ENCODE measurements around the gene TOLLIP. TPM values are rescaled to one million over a fixed set of nuclear protein-coding genes. Genes with fewer than 3 reads are reported as not detected.

TOLLIP gene
- total and polyA plus RNA-seq, 2 of the 8 experiments (the other 6 are each of a cell fraction or from before 2014, with no cell fraction given) = 23.7 to 34.7 TPM

DNA sequence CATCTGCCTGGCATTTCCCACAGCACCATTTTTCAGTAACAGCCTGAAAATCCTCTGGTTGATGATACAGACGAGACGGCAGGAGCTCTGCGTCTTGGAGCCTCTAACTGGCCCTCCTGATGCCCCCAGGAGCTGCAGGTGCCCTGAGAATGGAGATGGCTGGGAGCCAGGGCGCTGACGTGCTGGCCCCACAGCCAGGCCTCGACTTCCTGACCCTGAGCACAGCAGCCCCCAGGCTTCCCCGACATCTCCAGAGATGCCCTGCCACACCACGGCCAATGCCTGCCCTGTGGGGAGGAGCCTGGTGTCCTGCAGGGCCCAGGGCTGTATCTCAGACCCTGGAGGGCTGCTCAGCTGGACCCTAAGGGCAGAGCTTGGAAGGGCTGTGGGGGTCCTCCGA, 21.5 kb downstream of the TOLLIP start (continued):
- TF ChIP-seq CHD7 (IDR thresholded peaks at IDR 0.05; ENCODE audit: insufficient replicate concordance, low read length) = no peak
- no peak for TF ChIP-seq EGR1 (IDR thresholded peaks at IDR 0.05; ENCODE audit: borderline replicate concordance, low read depth, low read length)
- TF ChIP-seq NANOG (IDR thresholded peaks at IDR 0.05; ENCODE audit: insufficient read depth, low read depth, low read length, poor library complexity, severe bottlenecking) = no peak
- no peak for TF ChIP-seq GABPA (IDR thresholded peaks at IDR 0.05; ENCODE audit: borderline replicate concordance, insufficient read depth, low read length)
- TF ChIP-seq CBX5 (IDR thresholded peaks at IDR 0.05; ENCODE audit: low read depth, low read length) = no peak
- no peak for TF ChIP-seq BCL11A (IDR thresholded peaks at IDR 0.05; ENCODE audit: low read depth in 2 of 2, low read length in 2 of 2)
- TF ChIP-seq RNF2 (IDR thresholded peaks at IDR 0.05; ENCODE audit: borderline replicate concordance, low read depth, low read length, missing control alignments, poor library complexity, severe bottlenecking) = no peak
- no peak for TF ChIP-seq CHD2 (IDR thresholded peaks at IDR 0.05; ENCODE audit: low read length)
- no peak for TF ChIP-seq SIRT6 (IDR thresholded peaks at IDR 0.05; ENCODE audit: low read length)
- TF ChIP-seq SIN3A (conservative IDR thresholded peaks at IDR 0.05 in 1 of 2, IDR thresholded peaks at IDR 0.05 in 1 of 2; ENCODE audit: low read depth in 1 of 2, low read length in 2 of 2) = no peak
- no peak for TF ChIP-seq MAX (IDR thresholded peaks at IDR 0.05)
